K562 (cell line): ENCODE measurements around the gene PPM1H.

Experiments used
- HBP1 ChIP-seq: fragments of 450-650 bp; formaldehyde crosslinking; IDR thresholded peaks from 2 replicates; pipeline ENCODE4 v1.4.0; 2022; ENCODE audit warnings: missing genetic modification characterization
- ZNF507 ChIP-seq: conservative IDR thresholded peaks from 2 replicates; pipeline ENCODE4 v1.6.1; 2017; ENCODE audit warnings: missing genetic modification characterization, missing compliant biosample characterization

- TF ChIP-seq ZNF507 (no peak), HBP1 (CRISPR knock-in tag) (no peak)
Observed at GRCh38 chr12:62716866-62717525, 218.0 kb downstream of the PPM1H start.
